SK-N-SH (cell line): Measurements from ENCODE around the gene TIMD4. TPM values are rescaled to one million over a fixed set of nuclear protein-coding genes. Genes with fewer than 3 reads are reported as not detected.

Source experiments
- CTCF ChIA-PET: fragments of 300-600, 350-600 bp; formaldehyde crosslinking; extraction: SDS; loops from one replicate; lab custom pipeline; 2021; lab: Yijun Ruan, JAX
- POLR2A ChIA-PET: fragments of 350-600 bp; sonication (Branson Sonifier 250); formaldehyde crosslinking; extraction: SDS; loops from one replicate; lab custom pipeline; 2020; ENCODE audit warnings: antibody characterized with exemption, inconsistent platforms; lab: Yijun Ruan, JAX
- DNase-seq: peaks from one replicate; pipeline ENCODE4 v3.0.0; 2012
- H2AFZ ChIP-seq: fragments of 200-600 bp; sonication (generic); 2 replicates; pipeline ENCODE4 v1.8.1; 2016; ENCODE audit warnings: antibody characterized with exemption, mild to moderate bottlenecking, low read depth
- H3F3A ChIP-seq: fragments of 200-600 bp; sonication (generic); replicated peaks from 2 replicates; pipeline ENCODE3; 2016; ENCODE audit warnings: antibody characterized with exemption, mild to moderate bottlenecking; ENCODE audit not compliant: insufficient read depth
- H3K27ac ChIP-seq, 2 experiments: fragments of 200-500 bp in 1 of 2; fragments of 200-600 bp in 1 of 2; sonication (Bioruptor generic) in 1 of 2; sonication (generic), shearing (Covaris generic) in 1 of 2; 2 replicates each; pipeline versions ENCODE4 v1.5.1 to v1.6.1; 2014 to 2016; ENCODE audit warnings: low read depth in 2 of 2, inconsistent platforms in 1 of 2, low read length in 1 of 2, mild to moderate bottlenecking in 1 of 2, mixed read lengths in 1 of 2
- H3K27me3 ChIP-seq: fragments of 200-600 bp; sonication (generic), shearing (Covaris generic); 2 replicates; pipeline ENCODE4 v1.6.1; 2016; ENCODE audit warnings: mixed run types; ENCODE audit not compliant: insufficient read depth
- H3K36me3 ChIP-seq, 2 experiments: fragments of 200-500 bp in 1 of 2; fragments of 200-600 bp in 1 of 2; sonication (Bioruptor generic) in 1 of 2; sonication (generic) in 1 of 2; replicated peaks in 1 of 2; 2 replicates each; pipeline versions ENCODE3 to v1.5.1; 2014 to 2016; ENCODE audit warnings: low read length in 1 of 2, mild to moderate bottlenecking in 1 of 2; ENCODE audit not compliant: insufficient read depth in 2 of 2, control insufficient read depth in 1 of 2
- H3K4me1 ChIP-seq, 2 experiments: fragments of 200-500 bp in 1 of 2; fragments of 200-600 bp in 1 of 2; sonication (Bioruptor generic) in 1 of 2; sonication (generic), shearing (Covaris generic) in 1 of 2; 2 replicates each; pipeline versions ENCODE4 v1.5.1 to v1.6.1; 2014 to 2016; ENCODE audit warnings: low read depth in 1 of 2, low read length in 1 of 2, mixed run types in 1 of 2; ENCODE audit not compliant: insufficient read depth in 2 of 2, control insufficient read depth in 1 of 2
- H3K4me2 ChIP-seq: fragments of 200-600 bp; sonication (generic), shearing (Covaris generic); 2 replicates; pipeline ENCODE4 v1.6.1; 2017; ENCODE audit warnings: mixed run types
- H3K4me3 ChIP-seq, 2 experiments: fragments of 200-500 bp in 1 of 2; fragments of 200-600 bp in 1 of 2; sonication (Bioruptor generic) in 1 of 2; sonication (generic), shearing (Covaris generic) in 1 of 2; 2 replicates each; pipeline versions ENCODE4 v1.5.1 to v1.8.1; 2014 to 2016; ENCODE audit warnings: low read depth in 2 of 2, inconsistent platforms in 1 of 2, low read length in 1 of 2, mild to moderate bottlenecking in 1 of 2, mixed read lengths in 1 of 2, moderate library complexity in 1 of 2
- H3K79me2 ChIP-seq: fragments of 200-600 bp; sonication (generic); 2 replicates; pipeline ENCODE4 v1.8.1; 2017; ENCODE audit warnings: mild to moderate bottlenecking; ENCODE audit not compliant: insufficient read depth
- H3K9ac ChIP-seq: fragments of 200-600 bp; sonication (generic); 2 replicates; pipeline ENCODE4 v1.6.1; 2017; ENCODE audit warnings: mixed run types
- H3K9me2 ChIP-seq: fragments of 200-600 bp; sonication (generic); 2 replicates; pipeline ENCODE4 v1.6.1; 2017; ENCODE audit warnings: mixed run types
- H3K9me3 ChIP-seq: fragments of 200-600 bp; sonication (generic); 2 replicates; pipeline ENCODE4 v1.6.1; 2017; ENCODE audit warnings: mixed run types, mild to moderate bottlenecking, moderate library complexity
- H4K20me1 ChIP-seq: fragments of 200-600 bp; sonication (generic); 2 replicates; pipeline ENCODE4 v1.6.1; 2017; ENCODE audit warnings: mild to moderate bottlenecking, mixed run types; ENCODE audit not compliant: insufficient read depth
- ELF1 ChIP-seq: IDR thresholded peaks from 2 replicates; pipeline ENCODE4 v1.4.0; 2012
- FOSL2 ChIP-seq: IDR thresholded peaks from 2 replicates; pipeline ENCODE4 v1.4.0; 2012; ENCODE audit warnings: low read depth, mild to moderate bottlenecking, moderate library complexity, borderline replicate concordance
- FOXJ3 ChIP-seq: sonication (generic); formaldehyde crosslinking; IDR thresholded peaks from 2 replicates; pipeline ENCODE4 v1.5.1; 2020; ENCODE audit warnings: mild to moderate bottlenecking, missing genetic modification reagents
- GABPA ChIP-seq: IDR thresholded peaks from 2 replicates; pipeline ENCODE4 v1.4.0; 2012; ENCODE audit warnings: low read depth, mild to moderate bottlenecking
- IRF3 ChIP-seq: fragments of 150-350 bp; IDR thresholded peaks from 2 replicates; pipeline ENCODE4 v1.6.1; 2016; ENCODE audit warnings: mild to moderate bottlenecking, low read depth, low read length
- JUND ChIP-seq: IDR thresholded peaks from 2 replicates; pipeline ENCODE4 v1.4.0; 2012
- MXI1 ChIP-seq: IDR thresholded peaks from 2 replicates; pipeline ENCODE4 v1.6.1; 2012; ENCODE audit warnings: mild to moderate bottlenecking, low read depth, low read length, improper control_type of control experiment
- NFIC ChIP-seq: IDR thresholded peaks from 2 replicates; pipeline ENCODE4 v1.4.0; 2012; ENCODE audit warnings: borderline replicate concordance
- NRF1 ChIP-seq: IDR thresholded peaks from 2 replicates; pipeline ENCODE4 v1.6.1; 2012; ENCODE audit warnings: low read depth, mild to moderate bottlenecking, low read length
- POLR2AphosphoS5 ChIP-seq: IDR thresholded peaks from 2 replicates; pipeline ENCODE4 v1.6.1; 2012; ENCODE audit warnings: low read depth, low read length
- RAD21 ChIP-seq: IDR thresholded peaks from 2 replicates; pipeline ENCODE4 v1.6.1; 2012; ENCODE audit warnings: mild to moderate bottlenecking, low read length
- SIN3A ChIP-seq: IDR thresholded peaks from 2 replicates; pipeline ENCODE4 v1.6.1; 2012; ENCODE audit warnings: low read depth, mild to moderate bottlenecking, low read length, moderate library complexity, borderline replicate concordance
- SMC3 ChIP-seq: IDR thresholded peaks from 2 replicates; pipeline ENCODE4 v1.6.1; 2012; ENCODE audit warnings: low read depth, low read length, improper control_type of control experiment
- TCF12 ChIP-seq: IDR thresholded peaks from 2 replicates; pipeline ENCODE4 v1.4.0; 2012
- YY1 ChIP-seq: IDR thresholded peaks from 2 replicates; pipeline ENCODE4 v1.4.0; 2012; ENCODE audit warnings: low read depth, mild to moderate bottlenecking
- WGBS: methylation state at CpG from one replicate; pipeline ENCODE4 v1.1.6; 2017; ENCODE audit warnings: low lambda C conversion rate; 5-methylcytosine and 5-hydroxymethylcytosine counted together
- polyA plus RNA-seq, 3 experiments: library from polyadenylated mRNA; depleted of rRNA; stranded (reverse); fragments of >200 nt; gene quantifications; 2 replicates each; pipeline ENCODE4 v1.2.3, GENCODE V29; 2012
- TF ChIP-seq, protein P1 (sequence below): fragments of 150-350 bp; IDR thresholded peaks from 2 replicates; pipeline ENCODE4 v1.6.1; 2017; ENCODE audit warnings: antibody characterized with exemption, low read length, low read depth, borderline replicate concordance
- TF ChIP-seq, protein P2 (sequence below): fragments of 200-600 bp; sonication (generic); IDR thresholded peaks from 2 replicates; pipeline ENCODE4 v1.6.1; 2017; ENCODE audit warnings: antibody characterized with exemption, mild to moderate bottlenecking, moderate library complexity
- TF ChIP-seq, protein P3 (sequence below): IDR thresholded peaks from 2 replicates; pipeline ENCODE4; 2012
- TF ChIP-seq, protein P4 (sequence below): IDR thresholded peaks from 2 replicates; pipeline ENCODE4 v1.4.0; 2012; ENCODE audit warnings: low read depth, borderline replicate concordance

The TIMD4 gene
- polyA plus RNA-seq, 1 of the 3 experiments (the other 2 are of a cell fraction) = not detected

GRCh38 chr5:156951359-156951758 is 11.7 kb downstream of the TIMD4 start (continued):
- no peak for TF ChIP-seq SIN3A

GRCh38 chr5:156950716-156951115 is 12.3 kb downstream of the TIMD4 start:
- H3F3A ChIP-seq = no peaks in the 10 kb centered on the region
- CTCF ChIA-PET = interaction anchor here (1.2 kb wide), 1 partner anchor 26 kb away, joined by 3 read pairs; no protein-coding TSS in a partner anchor
- H3K9me3 ChIP-seq = no peaks in the 10 kb centered on the region
- H3K9me2 ChIP-seq = no peaks in the 10 kb centered on the region
- H3K4me2 ChIP-seq = no peak overlapping the region
- no peaks in the 10 kb centered on the region for H3K4me1 ChIP-seq
- POLR2A ChIA-PET = no interaction called here
- no peak overlapping the region for H2AFZ ChIP-seq
- H4K20me1 ChIP-seq = no peaks in the 10 kb centered on the region
- no peak overlapping the region for H3K4me3 ChIP-seq
- TF ChIP-seq YY1 (no peak), RAD21 (no peak), NRF1 (no peak), IRF3 (no peak), FOXJ3 (CRISPR knock-in tag) (no peak), NFIC (no peak), TCF12 (no peak), SIN3A (no peak), SMC3 (no peak), GABPA (no peak)
- no peak overlapping the region for H3K27ac ChIP-seq
- H3K79me2 ChIP-seq = no peaks in the 10 kb centered on the region
- DNase-seq = no peak
- H3K36me3 ChIP-seq = no peaks in the 10 kb centered on the region
- no peaks in the 10 kb centered on the region for H3K27me3 ChIP-seq
- WGBS = 18% methylated on average over 3 of the region's 3 CpGs
- no peak overlapping the region for H3K9ac ChIP-seq

- POLR2A ChIA-PET = no interaction called here
- CTCF ChIA-PET = no interaction called here
These were observed 13.6 kb downstream of the TIMD4 start for GRCh38 chr5:156949424-156949823.

More at GRCh38 chr5:156949424-156949823, 13.6 kb downstream of the TIMD4 start:
- H3F3A ChIP-seq = no peaks in the 10 kb centered on the region
- H3K4me2 ChIP-seq = no peak overlapping the region
- TF ChIP-seq, protein P1, sequence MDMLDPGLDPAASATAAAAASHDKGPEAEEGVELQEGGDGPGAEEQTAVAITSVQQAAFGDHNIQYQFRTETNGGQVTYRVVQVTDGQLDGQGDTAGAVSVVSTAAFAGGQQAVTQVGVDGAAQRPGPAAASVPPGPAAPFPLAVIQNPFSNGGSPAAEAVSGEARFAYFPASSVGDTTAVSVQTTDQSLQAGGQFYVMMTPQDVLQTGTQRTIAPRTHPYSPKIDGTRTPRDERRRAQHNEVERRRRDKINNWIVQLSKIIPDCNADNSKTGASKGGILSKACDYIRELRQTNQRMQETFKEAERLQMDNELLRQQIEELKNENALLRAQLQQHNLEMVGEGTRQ = no peak
- TF ChIP-seq, protein P2, sequence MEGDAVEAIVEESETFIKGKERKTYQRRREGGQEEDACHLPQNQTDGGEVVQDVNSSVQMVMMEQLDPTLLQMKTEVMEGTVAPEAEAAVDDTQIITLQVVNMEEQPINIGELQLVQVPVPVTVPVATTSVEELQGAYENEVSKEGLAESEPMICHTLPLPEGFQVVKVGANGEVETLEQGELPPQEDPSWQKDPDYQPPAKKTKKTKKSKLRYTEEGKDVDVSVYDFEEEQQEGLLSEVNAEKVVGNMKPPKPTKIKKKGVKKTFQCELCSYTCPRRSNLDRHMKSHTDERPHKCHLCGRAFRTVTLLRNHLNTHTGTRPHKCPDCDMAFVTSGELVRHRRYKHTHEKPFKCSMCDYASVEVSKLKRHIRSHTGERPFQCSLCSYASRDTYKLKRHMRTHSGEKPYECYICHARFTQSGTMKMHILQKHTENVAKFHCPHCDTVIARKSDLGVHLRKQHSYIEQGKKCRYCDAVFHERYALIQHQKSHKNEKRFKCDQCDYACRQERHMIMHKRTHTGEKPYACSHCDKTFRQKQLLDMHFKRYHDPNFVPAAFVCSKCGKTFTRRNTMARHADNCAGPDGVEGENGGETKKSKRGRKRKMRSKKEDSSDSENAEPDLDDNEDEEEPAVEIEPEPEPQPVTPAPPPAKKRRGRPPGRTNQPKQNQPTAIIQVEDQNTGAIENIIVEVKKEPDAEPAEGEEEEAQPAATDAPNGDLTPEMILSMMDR = no peak
- TF ChIP-seq, protein P3, sequence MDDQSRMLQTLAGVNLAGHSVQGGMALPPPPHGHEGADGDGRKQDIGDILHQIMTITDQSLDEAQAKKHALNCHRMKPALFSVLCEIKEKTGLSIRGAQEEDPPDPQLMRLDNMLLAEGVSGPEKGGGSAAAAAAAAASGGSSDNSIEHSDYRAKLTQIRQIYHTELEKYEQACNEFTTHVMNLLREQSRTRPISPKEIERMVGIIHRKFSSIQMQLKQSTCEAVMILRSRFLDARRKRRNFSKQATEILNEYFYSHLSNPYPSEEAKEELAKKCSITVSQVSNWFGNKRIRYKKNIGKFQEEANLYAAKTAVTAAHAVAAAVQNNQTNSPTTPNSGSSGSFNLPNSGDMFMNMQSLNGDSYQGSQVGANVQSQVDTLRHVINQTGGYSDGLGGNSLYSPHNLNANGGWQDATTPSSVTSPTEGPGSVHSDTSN = no peak
- no peak for TF ChIP-seq MXI1
- TF ChIP-seq RAD21 = no peak
- TF ChIP-seq GABPA = no peak
- TF ChIP-seq NFIC = no peak
- no peak for TF ChIP-seq POLR2AphosphoS5
- no peak for TF ChIP-seq YY1
- no peak for TF ChIP-seq JUND
- no peak for TF ChIP-seq NRF1
- TF ChIP-seq, protein P4, sequence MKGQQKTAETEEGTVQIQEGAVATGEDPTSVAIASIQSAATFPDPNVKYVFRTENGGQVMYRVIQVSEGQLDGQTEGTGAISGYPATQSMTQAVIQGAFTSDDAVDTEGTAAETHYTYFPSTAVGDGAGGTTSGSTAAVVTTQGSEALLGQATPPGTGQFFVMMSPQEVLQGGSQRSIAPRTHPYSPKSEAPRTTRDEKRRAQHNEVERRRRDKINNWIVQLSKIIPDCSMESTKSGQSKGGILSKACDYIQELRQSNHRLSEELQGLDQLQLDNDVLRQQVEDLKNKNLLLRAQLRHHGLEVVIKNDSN = no peak
- TF ChIP-seq ELF1 = no peak
- TF ChIP-seq SIN3A = no peak
- TF ChIP-seq FOSL2 = no peak
- TF ChIP-seq TCF12 = no peak
- no peaks in the 10 kb centered on the region for H4K20me1 ChIP-seq
- H3K9ac ChIP-seq = no peak overlapping the region
- no peak overlapping the region for H3K4me3 ChIP-seq
- H3K36me3 ChIP-seq = no peaks in the 10 kb centered on the region
- no peak overlapping the region for H2AFZ ChIP-seq
- H3K27ac ChIP-seq = no peak overlapping the region
- H3K27me3 ChIP-seq = no peaks in the 10 kb centered on the region
- no peaks in the 10 kb centered on the region for H3K9me3 ChIP-seq
- no peak for DNase-seq
- H3K4me1 ChIP-seq = no peaks in the 10 kb centered on the region
- no peaks in the 10 kb centered on the region for H3K79me2 ChIP-seq
- no peaks in the 10 kb centered on the region for H3K9me2 ChIP-seq
